Islet precursor cell (in vitro differentiated cells): ENCODE measurements around the gene TSEN34.
"Not testable (repeated sequence)": the region's sequence is repeated elsewhere in the genome, so short reads cannot be mapped to it uniquely, and the experiment has no call there.

Experiments used
- DNase-seq: peaks from one replicate; pipeline ENCODE4 v3.0.0-alpha.2; 2018

The TSEN34 gene

DNA sequence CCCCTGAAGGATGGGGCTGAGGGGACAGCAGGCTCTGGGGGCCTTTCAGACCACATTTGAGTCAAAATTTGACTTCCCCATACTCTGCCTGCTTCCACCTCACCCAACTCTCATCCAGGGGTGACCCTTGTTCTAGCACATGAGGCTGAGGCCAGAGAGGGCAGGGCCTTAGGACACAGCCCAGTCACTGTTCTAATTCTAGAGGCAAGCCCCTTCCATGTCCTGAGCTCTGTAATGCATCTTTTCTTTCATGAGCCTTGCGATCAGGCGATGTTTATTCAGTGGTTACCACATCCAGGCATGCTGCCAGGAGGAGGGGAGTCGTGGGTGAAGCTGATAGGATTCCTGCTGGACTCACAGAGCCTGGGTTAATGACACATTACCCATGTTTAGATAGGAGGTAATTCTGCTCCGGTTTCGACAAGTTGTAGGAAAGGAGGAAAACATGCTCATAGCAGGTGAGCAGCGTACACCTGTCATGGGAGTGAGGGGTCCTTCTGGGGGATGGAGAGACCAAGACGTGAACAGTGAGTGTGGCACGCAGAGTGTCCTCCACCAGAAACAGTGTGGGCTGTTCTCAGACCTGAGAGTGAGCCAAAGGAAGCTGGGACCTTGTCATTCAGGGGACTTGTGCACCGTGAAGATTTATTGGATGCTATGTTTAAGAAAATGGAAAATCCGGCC is 18.8 kb downstream of the TSEN34 start:
- no peak for DNase-seq

DNA sequence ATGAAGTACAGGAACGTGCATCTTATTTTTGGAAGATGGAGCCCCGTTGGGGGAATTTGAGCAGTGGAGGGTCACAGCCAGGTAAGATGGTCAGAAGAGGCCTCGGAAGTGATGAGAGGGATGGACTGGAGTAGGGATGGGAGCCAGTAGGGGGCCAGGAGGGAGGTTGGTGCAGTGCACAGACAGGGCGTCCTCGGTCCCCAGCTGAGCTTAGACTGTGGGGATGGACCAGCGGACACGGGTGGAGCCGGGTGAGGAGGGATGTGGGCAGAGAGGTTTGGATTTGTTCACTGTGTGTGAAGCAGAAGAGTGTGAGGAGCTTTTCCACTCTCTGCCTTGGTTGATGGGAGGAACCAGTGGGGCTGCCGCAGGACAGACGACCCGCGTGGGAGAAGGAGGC is 20.1 kb downstream of the TSEN34 start:
- no peak for DNase-seq

DNA sequence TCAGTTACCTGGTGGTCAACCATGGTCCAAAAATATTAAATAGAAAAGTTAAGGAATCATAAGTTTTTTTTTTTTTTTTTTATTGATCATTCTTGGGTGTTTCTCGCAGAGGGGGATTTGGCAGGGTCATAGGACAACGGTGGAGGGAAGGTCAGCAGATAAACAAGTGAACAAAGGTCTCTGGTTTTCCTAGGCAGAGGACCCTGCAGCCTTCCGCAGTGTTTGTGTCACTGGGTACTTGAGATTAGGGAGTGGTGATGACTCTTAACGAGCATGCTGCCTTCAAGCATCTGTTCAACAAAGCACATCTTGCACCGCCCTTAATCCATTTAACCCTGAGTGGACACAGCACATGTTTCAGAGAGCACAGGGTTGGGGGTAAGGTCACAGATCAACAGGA is 23.1 kb downstream of the TSEN34 start:
- not testable (repeated sequence) for DNase-seq

DNA sequence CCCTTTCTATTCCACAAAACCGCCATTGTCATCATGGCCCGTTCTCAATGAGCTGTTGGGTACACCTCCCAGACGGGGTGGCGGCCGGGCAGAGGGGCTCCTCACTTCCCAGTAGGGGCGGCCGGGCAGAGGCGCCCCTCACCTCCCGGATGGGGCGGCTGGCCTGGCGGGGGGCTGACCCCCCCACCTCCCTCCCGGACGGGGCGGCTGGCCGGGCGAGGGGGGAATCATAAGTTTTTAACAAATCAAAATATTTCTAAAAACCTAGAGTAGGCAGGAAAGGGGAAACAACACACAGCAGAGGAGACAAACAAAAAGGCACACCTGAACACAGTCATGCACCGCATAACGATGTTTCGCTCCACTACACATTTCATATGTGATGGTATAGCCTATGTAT is 23.6 kb downstream of the TSEN34 start:
- DNase-seq: not testable (repeated sequence)

DNA sequence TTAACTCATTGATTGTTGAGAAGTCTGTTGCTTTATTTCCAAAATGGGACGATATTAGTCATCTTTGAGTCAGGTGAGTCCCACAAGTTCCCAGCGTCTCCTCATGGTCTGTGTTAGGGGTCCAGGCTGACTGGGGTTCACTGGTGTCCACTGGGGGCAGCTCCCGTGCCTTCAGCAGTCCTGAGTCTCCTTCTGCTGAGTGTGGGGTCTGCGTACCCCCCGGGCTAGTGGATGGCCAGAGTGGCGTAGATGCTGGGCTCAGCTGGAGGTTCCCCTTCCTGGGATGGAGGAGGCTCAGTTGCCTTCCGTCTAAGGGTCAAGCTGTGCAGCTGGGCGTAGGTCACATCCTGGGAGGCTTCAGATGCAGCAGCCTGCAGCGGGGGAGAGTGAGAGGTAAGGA is 25.8 kb downstream of the TSEN34 start:
- DNase-seq: no peak

DNA sequence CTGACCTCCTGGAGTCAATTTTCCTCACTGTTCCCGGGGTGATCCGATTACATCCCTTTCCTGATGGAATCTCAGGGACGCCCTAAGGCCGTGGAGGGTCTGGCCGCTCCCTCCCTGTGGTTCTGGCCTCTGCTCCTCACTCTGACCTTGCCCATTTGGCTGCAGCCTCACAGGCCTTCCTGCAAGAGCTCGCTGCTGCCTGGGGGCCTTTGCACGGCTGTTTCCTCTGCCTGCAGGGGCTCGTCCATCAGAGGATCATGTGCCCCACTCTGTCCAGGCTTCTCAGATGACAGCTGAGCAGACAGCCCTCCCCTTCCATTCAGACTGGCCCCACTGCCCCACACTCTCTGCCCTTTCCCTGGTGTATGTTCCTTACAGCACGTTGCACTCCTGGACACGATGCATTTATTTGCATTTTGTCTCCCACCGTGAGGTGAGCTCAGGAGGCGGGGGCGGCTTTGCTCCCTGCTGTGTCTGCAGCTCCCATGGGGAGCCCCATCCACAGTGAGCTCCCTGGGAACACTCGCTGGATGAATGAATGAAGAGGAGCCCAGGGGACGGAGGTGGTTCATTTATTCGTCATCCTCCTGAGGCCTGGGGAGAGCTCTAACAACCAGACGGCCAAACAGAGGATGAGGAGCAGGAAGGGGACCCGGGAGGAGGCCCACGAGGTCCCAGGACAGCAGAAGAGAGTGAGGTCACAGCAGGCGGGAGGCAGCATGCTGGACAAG is 26.6 kb downstream of the TSEN34 start:
- DNase-seq: peak; percentile 86

DNA sequence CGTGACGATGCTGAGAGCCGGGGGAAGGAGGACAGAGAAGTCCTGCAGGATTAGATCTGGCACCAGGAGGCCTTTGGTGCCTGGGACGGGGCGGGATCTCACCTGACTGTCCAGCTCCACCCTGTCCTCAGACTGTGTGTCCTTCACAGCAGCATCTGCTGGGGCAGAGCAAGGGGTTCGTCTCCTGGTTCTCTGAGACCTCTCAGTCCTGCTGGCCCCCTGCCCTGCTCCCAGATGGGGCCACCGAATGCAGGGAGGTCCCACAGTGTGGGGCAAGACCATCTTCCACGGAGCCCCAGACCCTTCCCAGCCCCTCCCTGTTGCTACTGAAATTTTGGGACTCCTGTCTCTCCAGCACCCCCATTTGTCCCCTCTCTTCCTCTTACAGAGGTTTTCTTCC is 27.2 kb downstream of the TSEN34 start:
- no peak for DNase-seq

DNA sequence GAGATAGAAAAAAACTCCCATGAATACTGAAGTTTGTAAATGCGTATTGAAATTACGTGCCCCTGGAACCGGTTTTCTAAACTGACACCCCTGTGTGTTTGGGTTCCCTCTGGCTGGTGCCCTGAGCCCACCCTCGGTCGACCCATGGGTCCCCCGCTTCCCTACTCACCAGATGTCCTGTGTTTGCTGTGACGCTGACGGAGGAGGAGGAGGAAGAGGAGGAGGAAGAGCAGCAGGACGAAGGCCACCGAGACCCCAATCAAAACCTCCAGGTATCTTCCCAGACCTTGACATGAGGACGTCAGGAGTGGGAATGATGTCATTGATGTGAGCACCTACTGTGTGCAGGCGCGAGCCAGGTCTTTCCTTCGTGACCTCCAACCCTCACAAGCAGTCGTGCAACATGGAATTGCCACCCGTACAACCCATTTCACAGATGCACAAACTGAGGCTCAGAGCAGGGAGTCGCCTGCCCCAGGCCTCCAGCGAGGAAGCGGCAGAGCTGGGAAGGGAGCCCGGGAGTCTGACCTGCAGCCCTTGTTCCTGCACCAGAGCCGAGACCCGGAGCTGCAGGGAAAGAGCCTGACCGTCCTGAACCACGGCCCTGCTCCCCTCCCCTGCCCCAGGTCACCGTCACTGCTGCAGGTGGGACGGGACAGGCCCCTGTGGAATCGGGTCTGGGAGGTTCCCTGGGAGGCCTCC is 28.0 kb downstream of the TSEN34 start:
- no peak for DNase-seq

DNA sequence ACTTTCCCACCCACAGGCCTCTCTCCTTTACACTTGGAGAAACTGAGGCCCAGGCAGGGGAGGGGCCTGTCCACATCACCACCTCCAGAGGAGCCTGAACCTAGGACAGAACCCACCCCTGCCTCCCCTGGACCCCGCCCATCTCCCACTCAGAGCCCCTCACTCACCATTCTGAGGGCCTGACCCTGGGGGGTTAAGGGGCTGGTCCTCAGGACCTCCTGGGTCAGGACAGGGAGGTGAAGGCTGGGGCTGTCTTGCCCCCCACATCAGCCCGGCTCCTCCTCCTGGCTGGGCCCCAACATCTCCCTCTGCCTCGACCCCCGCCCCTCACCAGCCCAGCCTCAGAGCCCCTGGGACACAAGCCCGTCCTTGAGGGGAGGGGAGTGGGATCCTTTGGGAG is 28.6 kb downstream of the TSEN34 start:
- DNase-seq: not testable (repeated sequence)

DNA sequence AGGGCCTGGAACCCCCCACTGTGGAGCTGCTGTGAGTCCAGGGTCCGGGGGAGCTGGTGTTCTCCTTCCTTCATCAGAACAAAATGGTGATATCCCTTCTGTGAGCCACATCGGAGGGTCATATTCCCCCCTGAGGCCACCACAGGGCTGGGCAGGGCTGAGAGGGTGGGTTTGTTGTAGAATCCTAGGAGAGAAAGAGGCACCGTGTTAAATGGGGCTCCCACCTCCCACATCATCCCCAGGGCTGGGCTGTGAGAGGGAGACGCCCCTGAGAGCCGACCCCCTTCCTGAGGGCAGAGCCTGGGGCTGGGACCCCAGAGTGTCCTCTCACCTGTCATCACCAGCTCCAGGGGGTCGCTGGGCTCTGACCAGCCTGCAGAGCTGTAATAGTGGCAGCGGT is 30.8 kb downstream of the TSEN34 start:
- DNase-seq: not testable (repeated sequence)

DNA sequence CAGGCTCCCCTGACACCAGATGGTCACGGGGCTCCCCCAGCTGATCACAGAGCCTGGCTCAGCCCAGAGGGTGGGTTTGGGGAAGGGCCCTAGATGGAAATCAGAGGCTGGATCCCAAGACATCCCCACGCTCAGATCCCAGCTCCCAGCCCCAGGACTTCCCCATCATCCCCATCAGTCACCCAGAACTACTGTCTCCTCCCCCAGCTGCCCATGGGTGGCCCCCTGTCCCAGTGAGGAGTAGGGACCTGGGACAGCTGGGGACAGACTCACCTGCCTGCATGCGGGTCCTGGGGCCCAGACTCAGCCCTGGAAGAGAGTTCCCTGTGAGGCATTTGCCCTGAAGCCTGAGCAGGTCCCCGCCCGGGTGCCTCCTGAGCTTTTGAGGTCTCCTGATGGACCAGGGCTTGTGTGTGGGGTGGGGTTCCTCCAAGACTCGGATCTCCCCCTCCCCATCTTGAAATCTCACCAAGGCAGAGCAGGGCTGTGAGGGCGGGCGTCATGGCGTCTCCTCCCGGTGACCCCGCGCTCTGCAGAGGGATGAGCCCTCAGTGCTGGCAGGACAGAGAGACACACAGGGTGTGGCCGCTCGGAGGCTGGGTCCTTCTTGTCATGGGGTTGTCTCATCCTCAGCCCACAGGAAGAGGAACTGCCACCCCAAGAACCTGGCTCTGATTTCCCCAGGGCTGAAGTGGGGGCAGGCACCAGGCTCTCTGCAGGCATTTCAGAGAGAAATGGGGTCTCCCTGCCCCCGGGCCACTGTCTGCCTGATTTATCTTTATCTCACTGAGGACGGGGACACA is 31.6 kb downstream of the TSEN34 start, which contains the start of gene LILRB3:
LILRB3 (minus strand) TSS at position 534 of the 803 bp plus-strand sequence; CDS start at position 503, 31 bp downstream.
- DNase-seq: not testable (repeated sequence)

DNA sequence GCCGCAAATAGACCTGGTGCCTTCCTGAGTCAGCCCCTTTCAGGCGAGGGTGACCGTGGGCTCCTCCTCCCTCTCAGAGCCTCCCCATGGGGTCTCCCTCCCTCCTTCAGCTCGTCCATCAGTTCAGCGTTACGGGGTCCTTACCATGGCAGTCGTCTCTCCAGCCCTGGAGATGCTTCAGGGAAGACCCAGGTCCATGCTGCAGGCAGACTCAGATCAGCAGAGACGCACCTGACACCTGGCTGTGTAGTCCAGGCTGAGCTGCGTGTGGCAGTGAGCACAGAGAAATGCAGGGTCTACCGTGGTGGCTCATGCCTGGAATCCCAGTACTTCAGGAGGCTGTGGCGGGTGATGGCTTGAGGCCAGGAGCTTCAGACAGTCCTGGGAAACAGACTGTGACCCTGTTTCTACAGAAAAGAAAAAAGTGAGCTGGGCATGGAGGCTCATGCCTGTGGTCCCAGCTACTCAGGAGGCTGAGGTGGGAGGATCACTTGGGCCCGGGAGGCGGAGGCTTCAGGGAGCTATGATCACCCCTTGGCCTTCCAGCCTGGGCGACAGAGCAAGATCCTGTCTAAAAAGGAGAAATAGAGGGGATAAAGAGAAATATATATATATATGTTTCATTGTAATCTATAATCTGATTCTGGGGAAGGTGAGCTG is 32.3 kb downstream of the TSEN34 start:
- not testable (repeated sequence) for DNase-seq

DNA sequence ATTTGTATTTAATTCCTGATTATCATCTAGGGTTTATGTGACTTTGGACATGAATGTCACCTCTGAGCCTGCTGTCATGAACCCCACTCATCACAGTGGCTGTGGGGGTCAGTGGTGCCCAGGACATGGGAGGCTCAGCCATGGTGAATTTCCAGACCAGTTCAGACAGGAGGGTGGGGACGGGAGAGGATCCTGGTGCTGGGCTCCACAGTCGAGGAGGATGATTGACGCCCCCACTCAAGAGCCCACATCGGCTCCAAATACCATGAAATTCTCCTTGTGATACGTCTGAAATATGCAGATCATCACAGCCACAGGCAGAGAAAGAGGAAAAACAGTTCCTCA is 32.8 kb downstream of the TSEN34 start:
- not testable (repeated sequence) for DNase-seq

DNA sequence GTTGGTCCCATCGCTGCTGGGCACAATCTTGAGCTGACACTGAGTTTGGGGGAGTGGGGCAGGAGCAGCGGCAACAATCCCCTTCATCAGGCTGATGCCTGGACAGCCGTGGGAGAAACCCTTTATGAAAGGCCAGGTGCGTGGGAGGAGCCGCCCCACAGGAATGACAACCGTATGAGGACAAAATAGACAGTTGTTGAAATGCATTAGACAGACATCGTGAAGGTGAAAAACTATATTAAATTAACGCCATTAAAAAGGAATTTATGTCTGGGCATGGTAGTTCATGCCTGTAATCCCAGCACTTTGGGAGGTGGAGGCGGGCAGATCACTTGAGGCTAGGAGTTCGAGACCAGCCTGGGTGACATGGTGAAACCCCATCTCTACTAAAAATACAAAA is 33.5 kb downstream of the TSEN34 start:
- not testable (repeated sequence) for DNase-seq

DNA sequence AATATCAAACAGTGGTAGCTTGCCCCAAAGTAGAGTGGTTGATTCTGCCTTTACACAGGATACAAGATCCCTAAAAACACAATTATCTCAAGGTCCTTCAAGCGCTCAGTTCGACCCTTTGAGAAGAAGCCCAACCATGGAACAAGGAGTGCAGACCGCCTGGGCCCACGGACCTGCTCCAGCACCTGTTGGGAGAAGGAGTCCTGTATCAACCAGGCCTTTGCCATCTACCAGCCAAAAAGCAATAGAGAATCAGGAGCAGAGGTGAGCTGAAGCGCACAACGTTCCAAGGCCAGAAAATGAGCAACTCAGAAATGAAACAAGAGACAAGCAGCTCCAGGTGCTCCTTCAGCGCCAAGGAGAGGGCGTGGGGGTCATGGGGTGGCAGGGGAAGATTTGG is 38.0 kb downstream of the TSEN34 start:
- DNase-seq: no peak

DNA sequence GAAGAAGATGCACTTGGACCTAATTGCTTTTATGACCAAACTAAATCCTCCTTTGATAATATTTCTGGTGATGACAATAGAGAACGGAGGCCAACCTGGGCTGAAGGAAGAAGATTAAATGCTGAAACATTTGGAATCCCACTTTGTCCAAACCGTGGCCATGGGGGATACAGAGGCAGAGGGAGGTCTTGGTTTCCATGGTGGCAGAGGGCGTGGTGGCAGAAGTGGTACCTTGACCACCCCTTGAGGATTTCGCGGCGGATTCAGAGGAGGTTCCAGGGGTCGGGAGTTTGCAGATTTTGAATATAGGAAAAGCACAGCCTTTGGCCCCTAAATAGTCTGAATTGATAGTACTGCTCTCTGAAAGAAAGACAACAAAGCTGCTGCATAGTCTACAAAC is 38.9 kb downstream of the TSEN34 start:
- DNase-seq: no peak

DNA sequence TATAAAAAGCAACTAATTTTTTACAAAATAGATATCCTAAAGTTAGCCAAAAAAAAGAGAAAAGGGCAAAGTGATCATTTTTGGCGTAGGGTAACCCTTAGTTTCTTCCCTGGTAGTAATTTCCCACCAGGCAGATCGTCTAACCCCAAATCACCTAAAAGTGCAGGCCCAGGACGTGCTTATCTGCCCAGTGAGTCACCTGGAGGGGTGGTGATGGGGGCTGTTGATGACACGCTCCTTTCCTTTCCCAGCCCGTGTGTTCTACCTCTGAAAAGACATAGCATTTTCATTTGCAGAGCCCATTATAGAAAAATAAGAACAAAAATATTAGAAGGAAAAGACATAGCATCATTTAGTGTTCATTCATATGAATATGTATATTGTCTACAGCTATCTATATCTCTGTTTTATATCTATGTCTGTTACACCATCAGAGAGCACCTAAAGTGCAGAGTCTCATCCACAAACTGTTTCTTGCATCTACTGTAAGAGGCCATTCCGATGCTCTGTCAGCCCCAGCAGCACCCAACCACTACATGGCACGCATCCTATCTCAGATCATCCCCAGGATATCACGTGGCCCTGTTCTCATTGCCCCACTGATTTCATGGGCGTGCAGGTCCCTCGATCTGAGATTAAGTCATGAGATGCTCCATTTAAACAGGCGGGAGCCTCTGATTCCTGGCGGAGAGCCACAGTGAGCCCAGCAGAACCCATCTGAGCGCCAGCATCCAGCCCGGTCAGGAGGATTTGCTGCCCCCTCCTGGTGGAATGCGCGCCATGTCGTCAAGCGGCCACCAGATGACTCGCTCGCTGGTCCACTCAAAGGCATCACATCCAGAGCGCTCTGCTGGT is 40.2 kb downstream of the TSEN34 start:
- peak; percentile 95 for DNase-seq

DNA sequence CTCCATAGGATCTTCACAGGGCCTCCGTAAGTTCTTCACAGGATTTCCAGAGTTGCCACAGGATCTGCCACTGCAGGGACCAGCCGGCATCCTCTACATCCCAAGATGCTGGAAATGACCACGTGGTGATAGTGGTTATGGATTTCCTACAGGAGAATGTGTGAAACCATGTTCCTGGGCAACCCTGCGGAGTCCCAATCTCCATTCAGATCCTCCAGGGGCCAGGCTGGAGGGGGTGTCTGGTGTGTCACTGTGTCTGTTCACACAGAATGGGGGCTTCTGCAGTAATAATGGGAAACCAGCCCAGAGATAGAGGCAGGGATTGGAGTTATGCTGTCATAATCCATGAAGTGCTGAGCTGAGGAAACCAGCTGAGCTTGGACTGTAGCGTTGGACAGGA is 42.8 kb downstream of the TSEN34 start:
- DNase-seq: no peak

DNA sequence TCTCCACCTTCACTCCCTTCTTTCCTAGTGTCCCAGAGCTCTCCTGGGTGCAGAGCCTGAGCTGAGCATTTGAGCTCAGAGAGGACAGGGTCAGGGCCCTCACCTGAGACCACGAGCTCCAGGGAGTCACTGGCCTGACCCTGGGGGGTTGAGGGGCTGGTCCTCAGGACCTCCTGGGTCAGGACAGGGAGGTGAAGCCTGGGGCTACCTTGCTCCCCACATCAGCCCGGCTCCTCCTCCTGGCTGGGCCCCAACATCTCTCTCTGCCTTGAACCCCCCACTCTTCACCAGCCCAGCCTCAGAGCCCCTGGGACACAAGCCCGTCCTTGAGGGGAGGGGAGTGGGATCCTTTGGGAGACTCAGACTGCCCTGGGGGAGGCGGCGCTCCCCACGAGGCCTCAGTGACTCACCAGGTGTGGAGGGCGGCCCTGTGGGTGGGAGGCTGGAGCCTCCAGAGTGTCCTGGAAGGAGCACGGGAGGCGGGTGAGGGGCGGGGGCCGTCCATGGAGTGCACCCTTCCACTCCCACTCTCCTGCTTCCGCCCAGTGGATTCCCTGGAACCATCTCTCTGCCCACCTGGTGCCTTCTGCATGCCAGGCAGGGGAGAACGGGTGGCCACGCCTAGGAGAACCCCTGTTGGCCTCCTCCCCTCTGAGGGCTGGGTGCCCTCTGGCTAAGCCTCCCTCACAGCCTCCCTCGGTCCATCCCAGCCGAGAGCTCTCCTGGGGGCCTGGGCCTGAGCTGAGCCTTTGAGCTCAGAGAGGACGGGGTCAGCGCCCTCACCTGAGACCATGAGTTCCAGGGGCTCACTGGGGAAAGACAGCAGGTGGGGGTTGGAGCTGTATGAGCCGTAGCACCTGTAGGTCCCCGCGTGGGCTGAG is 48.6 kb downstream of the TSEN34 start:
- DNase-seq: peak; percentile 54
